ENCODE results near the gene MRPS24.

DNA sequence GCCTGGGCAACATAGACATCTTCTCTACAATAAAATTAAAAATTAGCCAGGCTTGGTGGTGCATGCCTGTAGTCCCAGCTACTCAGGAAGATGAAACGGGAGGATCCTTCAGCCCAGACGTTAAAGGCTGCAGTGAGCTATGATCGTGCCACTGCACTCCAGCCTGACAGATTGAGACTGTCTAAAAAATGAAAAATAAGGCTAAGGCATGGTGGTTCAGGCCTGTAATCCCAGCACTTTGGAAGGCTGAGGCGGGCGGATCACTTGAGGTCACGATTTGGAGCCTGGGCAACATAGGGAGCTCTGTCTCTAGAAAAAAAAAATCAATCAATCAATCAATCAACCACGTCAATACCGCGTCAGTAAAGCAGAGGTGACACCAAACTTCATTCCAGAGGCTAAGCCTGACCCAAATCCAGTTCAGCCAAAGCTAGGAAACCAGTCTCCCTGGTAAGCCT, 31.1 kb downstream of the MRPS24 start:
- TF ChIP-seq, protein P1, sequence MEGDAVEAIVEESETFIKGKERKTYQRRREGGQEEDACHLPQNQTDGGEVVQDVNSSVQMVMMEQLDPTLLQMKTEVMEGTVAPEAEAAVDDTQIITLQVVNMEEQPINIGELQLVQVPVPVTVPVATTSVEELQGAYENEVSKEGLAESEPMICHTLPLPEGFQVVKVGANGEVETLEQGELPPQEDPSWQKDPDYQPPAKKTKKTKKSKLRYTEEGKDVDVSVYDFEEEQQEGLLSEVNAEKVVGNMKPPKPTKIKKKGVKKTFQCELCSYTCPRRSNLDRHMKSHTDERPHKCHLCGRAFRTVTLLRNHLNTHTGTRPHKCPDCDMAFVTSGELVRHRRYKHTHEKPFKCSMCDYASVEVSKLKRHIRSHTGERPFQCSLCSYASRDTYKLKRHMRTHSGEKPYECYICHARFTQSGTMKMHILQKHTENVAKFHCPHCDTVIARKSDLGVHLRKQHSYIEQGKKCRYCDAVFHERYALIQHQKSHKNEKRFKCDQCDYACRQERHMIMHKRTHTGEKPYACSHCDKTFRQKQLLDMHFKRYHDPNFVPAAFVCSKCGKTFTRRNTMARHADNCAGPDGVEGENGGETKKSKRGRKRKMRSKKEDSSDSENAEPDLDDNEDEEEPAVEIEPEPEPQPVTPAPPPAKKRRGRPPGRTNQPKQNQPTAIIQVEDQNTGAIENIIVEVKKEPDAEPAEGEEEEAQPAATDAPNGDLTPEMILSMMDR (IDR thresholded peaks at IDR 0.05): no peak
- TF ChIP-seq EZH2phosphoT487 (IDR thresholded peaks at IDR 0.05): no peak
- no peak for TF ChIP-seq EZH2 (IDR thresholded peaks at IDR 0.05)

Data from neural progenitor cell (in vitro differentiated cells).